ENCODE measurements around the gene MXRA8.
"Not testable (repeated sequence)": the region's sequence is repeated elsewhere in the genome, so short reads cannot be mapped to it uniquely, and the experiment has no call there.

The MXRA8 gene

GRCh38 chr1:1358433-1359271 is at the start of gene MXRA8:
TSS of gene MXRA8 (minus strand) at chr1:1358555. CDS start at chr1:1358504, 51 bp downstream.
- no peak for DNase-seq

GRCh38 chr1:1407636-1408318 is 49.4 kb upstream of the MXRA8 start:
- DNase-seq: no peak

- peak; percentile 97 for DNase-seq
Observed at GRCh38 chr1:1406821-1407635, 48.7 kb upstream of the MXRA8 start, which contains the start of gene MRPL20. TSS of gene MRPL20 (minus strand) at chr1:1407293. CDS start at chr1:1407217, 76 bp downstream.

GRCh38 chr1:1406101-1406820 is 47.9 kb upstream of the MXRA8 start:
- DNase-seq: peak; percentile 21

- DNase-seq: no peak
Observed at GRCh38 chr1:1403653-1404052, 45.3 kb upstream of the MXRA8 start.

- DNase-seq: not testable (repeated sequence)
Observed at GRCh38 chr1:1402901-1403392, 44.6 kb upstream of the MXRA8 start.

GRCh38 chr1:1402072-1402900 is 43.9 kb upstream of the MXRA8 start:
- peak; percentile 44 for DNase-seq

GRCh38 chr1:1401457-1402010 is 43.2 kb upstream of the MXRA8 start:
- DNase-seq: no peak

GRCh38 chr1:1400576-1401456 is 42.5 kb upstream of the MXRA8 start:
- DNase-seq: no peak

- DNase-seq: no peak
Observed at GRCh38 chr1:1399872-1400575, 41.7 kb upstream of the MXRA8 start.

- peak; percentile 99 for DNase-seq
Observed at GRCh38 chr1:1399187-1399871, 41.0 kb upstream of the MXRA8 start, which contains the start of gene CCNL2. TSS of gene CCNL2 (minus strand) at chr1:1399335. CDS start at chr1:1399306, 29 bp downstream.

GRCh38 chr1:1398677-1399186 is 40.4 kb upstream of the MXRA8 start:
- no peak for DNase-seq

GRCh38 chr1:1397839-1398523 is 39.6 kb upstream of the MXRA8 start:
- DNase-seq: no peak

GRCh38 chr1:1395166-1395565 is 36.8 kb upstream of the MXRA8 start:
- DNase-seq: no peak

GRCh38 chr1:1394116-1394515 is 35.8 kb upstream of the MXRA8 start:
- DNase-seq: no peak

- no peak for DNase-seq
Observed at GRCh38 chr1:1393428-1393827, 35.1 kb upstream of the MXRA8 start.

- DNase-seq: no peak
Observed at GRCh38 chr1:1393014-1393413, 34.7 kb upstream of the MXRA8 start.

- DNase-seq: no peak
Observed at GRCh38 chr1:1391225-1391624, 32.9 kb upstream of the MXRA8 start.
